HEK293 (cell line): Measurements from ENCODE around the gene CBX2.
A peak's percentile ranks its signal among the peaks of the same experiment; 100 is the strongest.

Experiments used
- FEZF1 ChIP-seq: fragments of 450-650 bp; formaldehyde crosslinking; IDR thresholded peaks from 2 replicates; pipeline ENCODE4 v1.5.1; 2016; ENCODE audit warnings: missing biosample characterization, missing genetic modification characterization
- GLIS1 ChIP-seq: fragments of 450-650 bp; formaldehyde crosslinking; IDR thresholded peaks from 2 replicates; pipeline ENCODE4 v1.5.1; 2016; ENCODE audit warnings: missing biosample characterization, missing genetic modification characterization
- KLF8 ChIP-seq: fragments of 450-650 bp; formaldehyde crosslinking; IDR thresholded peaks from 2 replicates; pipeline ENCODE4 v1.5.1; 2016; ENCODE audit warnings: missing biosample characterization, missing genetic modification characterization
- MZF1 ChIP-seq: fragments of 450-650 bp; formaldehyde crosslinking; IDR thresholded peaks from 2 replicates; pipeline ENCODE4 v1.5.1; 2017; ENCODE audit warnings: missing biosample characterization, missing genetic modification characterization, borderline replicate concordance
- SCRT2 ChIP-seq: fragments of 450-650 bp; formaldehyde crosslinking; IDR thresholded peaks from 2 replicates; pipeline ENCODE4 v1.5.1; 2016; ENCODE audit warnings: missing biosample characterization, missing genetic modification characterization
- SP2 ChIP-seq: fragments of 450-650 bp; formaldehyde crosslinking; IDR thresholded peaks from 2 replicates; pipeline ENCODE4 v1.5.1; 2016; ENCODE audit warnings: missing biosample characterization, missing genetic modification characterization
- TRIM28 ChIP-seq: IDR thresholded peaks from 2 replicates; pipeline ENCODE4 v1.6.1; 2011; ENCODE audit warnings: low read length, control low read depth, borderline replicate concordance
- ZBTB17 ChIP-seq: fragments of 450-650 bp; formaldehyde crosslinking; IDR thresholded peaks from 2 replicates; pipeline ENCODE4 v1.5.1; 2016; ENCODE audit warnings: missing biosample characterization, missing genetic modification characterization
- ZBTB20 ChIP-seq: fragments of 450-650 bp; formaldehyde crosslinking; IDR thresholded peaks from 2 replicates; pipeline ENCODE4 v1.5.1; 2016; ENCODE audit warnings: missing biosample characterization, missing genetic modification characterization
- ZBTB21 ChIP-seq: fragments of 450-650 bp; formaldehyde crosslinking; IDR thresholded peaks from 2 replicates; pipeline ENCODE4 v1.5.1; 2017; ENCODE audit warnings: missing biosample characterization, missing genetic modification characterization
- ZBTB8A ChIP-seq: fragments of 450-650 bp; formaldehyde crosslinking; IDR thresholded peaks from 2 replicates; pipeline ENCODE4 v1.5.1; 2016; ENCODE audit warnings: missing biosample characterization, missing genetic modification characterization
- ZFHX2 ChIP-seq: fragments of 450-650 bp; formaldehyde crosslinking; conservative IDR thresholded peaks from 2 replicates; pipeline ENCODE4 v1.5.1; 2016; ENCODE audit warnings: missing biosample characterization, missing genetic modification characterization
- ZIC2 ChIP-seq: fragments of 450-650 bp; formaldehyde crosslinking; IDR thresholded peaks from 2 replicates; pipeline ENCODE4 v1.5.1; 2016; ENCODE audit warnings: missing biosample characterization, missing genetic modification characterization
- ZNF184 ChIP-seq: fragments of 450-650 bp; IDR thresholded peaks from 2 replicates; pipeline ENCODE4 v1.5.1; 2018; ENCODE audit warnings: missing biosample characterization, mild to moderate bottlenecking, missing genetic modification characterization
- ZNF302 ChIP-seq: fragments of 450-650 bp; formaldehyde crosslinking; IDR thresholded peaks from 2 replicates; pipeline ENCODE4 v1.5.1; 2016; ENCODE audit warnings: missing biosample characterization, missing genetic modification characterization, low read depth
- ZNF324 ChIP-seq: fragments of 450-650 bp; formaldehyde crosslinking; IDR thresholded peaks from 2 replicates; pipeline ENCODE4 v1.5.1; 2016; ENCODE audit warnings: missing biosample characterization, missing genetic modification characterization
- ZNF341 ChIP-seq: fragments of 450-650 bp; formaldehyde crosslinking; IDR thresholded peaks from 2 replicates; pipeline ENCODE4; 2016; ENCODE audit warnings: low read depth, missing biosample characterization, missing genetic modification characterization
- ZNF366 ChIP-seq: fragments of 450-650 bp; formaldehyde crosslinking; conservative IDR thresholded peaks from 2 replicates; pipeline ENCODE4 v1.5.1; 2016; ENCODE audit warnings: missing biosample characterization, missing genetic modification characterization
- ZNF514 ChIP-seq: fragments of 450-650 bp; formaldehyde crosslinking; IDR thresholded peaks from 2 replicates; pipeline ENCODE4 v1.5.1; 2016; ENCODE audit warnings: missing biosample characterization, missing genetic modification characterization
- ZNF660 ChIP-seq: fragments of 450-650 bp; IDR thresholded peaks from 2 replicates; pipeline ENCODE4 v1.5.1; 2018; ENCODE audit warnings: missing biosample characterization, mild to moderate bottlenecking, missing genetic modification characterization
- ZNF776 ChIP-seq: fragments of 450-650 bp; formaldehyde crosslinking; IDR thresholded peaks from 2 replicates; pipeline ENCODE4 v1.5.0; 2017; ENCODE audit warnings: missing biosample characterization, missing genetic modification characterization, borderline replicate concordance
- TF ChIP-seq, protein P1 (sequence below): fragments of 450-650 bp; formaldehyde crosslinking; IDR thresholded peaks from 2 replicates; pipeline ENCODE4 v1.5.1; 2016; ENCODE audit warnings: missing biosample characterization, missing genetic modification characterization, borderline replicate concordance
- TF ChIP-seq, protein P2 (sequence below): fragments of 450-650 bp; formaldehyde crosslinking; IDR thresholded peaks from 2 replicates; pipeline ENCODE4 v1.5.1; 2017; ENCODE audit warnings: missing biosample characterization, missing genetic modification characterization
- TF ChIP-seq, protein P3 (sequence below): fragments of 450-650 bp; formaldehyde crosslinking; IDR thresholded peaks from 2 replicates; pipeline ENCODE4 v1.5.1; 2017; ENCODE audit warnings: missing biosample characterization, mild to moderate bottlenecking, missing genetic modification characterization, moderate library complexity
- TF ChIP-seq, protein P4 (sequence below): fragments of 450-650 bp; formaldehyde crosslinking; IDR thresholded peaks from 2 replicates; pipeline ENCODE4 v1.5.1; 2016; ENCODE audit warnings: missing biosample characterization, missing genetic modification characterization
- TF ChIP-seq, protein P5 (sequence below): fragments of 450-650 bp; formaldehyde crosslinking; IDR thresholded peaks from 2 replicates; pipeline ENCODE4 v1.5.1; 2016; ENCODE audit warnings: missing biosample characterization, missing genetic modification characterization
- TF ChIP-seq, protein P6 (sequence below): fragments of 450-650 bp; IDR thresholded peaks from 2 replicates; pipeline ENCODE4 v1.5.1; 2018; ENCODE audit warnings: missing biosample characterization, mild to moderate bottlenecking, missing genetic modification characterization

The CBX2 gene

DNA sequence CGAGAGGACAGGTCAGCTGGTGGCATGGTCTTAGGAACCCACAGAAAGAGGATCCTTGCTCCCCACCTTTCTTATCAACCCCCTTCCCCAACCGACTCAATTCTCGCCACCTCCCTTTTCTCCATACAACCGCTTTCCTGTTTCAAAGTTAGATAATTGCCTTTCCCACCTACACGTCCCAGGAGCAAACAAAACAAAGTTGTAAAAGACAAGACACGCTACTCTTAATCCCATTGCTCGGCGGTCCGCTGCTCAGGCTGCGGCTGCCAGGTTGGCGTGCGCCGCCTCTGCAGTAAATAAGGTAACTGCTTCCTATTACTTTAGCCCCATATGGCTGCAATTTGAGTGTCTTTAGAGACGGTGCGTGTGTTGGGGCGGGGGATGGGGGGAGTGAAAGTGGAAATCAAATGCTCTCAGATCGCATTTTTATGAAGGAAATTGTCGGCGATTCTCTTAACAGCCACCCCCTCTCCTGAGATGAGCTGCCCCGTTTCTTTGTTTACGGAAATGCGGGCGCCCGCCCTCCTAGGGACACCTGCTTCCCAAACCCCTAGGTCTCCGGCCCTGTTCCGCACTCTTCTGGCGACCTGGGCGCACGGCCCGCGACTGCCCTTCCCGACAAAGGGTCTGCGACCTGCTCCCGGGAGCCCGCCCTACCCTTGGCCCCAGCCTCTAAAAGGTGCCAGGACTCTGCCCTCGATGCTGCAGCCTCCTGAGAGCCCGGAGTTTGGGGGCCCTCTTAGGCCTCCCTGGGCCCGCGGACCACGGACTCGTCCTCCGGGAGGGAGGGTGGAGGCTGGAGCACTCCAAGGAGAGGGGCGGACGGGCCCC is 22.6 kb downstream of the CBX2 start (continued):
- TF ChIP-seq GLIS1 (tag by site-specific recombination) (peak; percentile 72; the same call in 1 of the 2 replicates), MZF1 (tag by site-specific recombination) (peak; percentile 76), SCRT2 (tag by site-specific recombination) (0 out of 2 replicates have a peak, but pooled peaks have one; percentile 8), FEZF1 (tag by site-specific recombination) (peak; percentile 86), ZNF302 (tag by site-specific recombination) (no peak), ZNF341 (tag by site-specific recombination) (peak; percentile 87), ZFHX2 (peak; percentile 95), KLF8 (peak; percentile 52), ZNF776 (tag by site-specific recombination) (no peak), ZBTB8A (tag by site-specific recombination) (peak; percentile 93; the same call in 1 of the 2 replicates), ZIC2 (0 out of 2 replicates have a peak, but pooled peaks have one; percentile 6), ZNF366 (tag by site-specific recombination) (0 out of 2 replicates have a peak, but pooled peaks have one; percentile 44), ZNF660 (tag by site-specific recombination) (peak; percentile 73; the same call in 1 of the 2 replicates), ZNF514 (tag by site-specific recombination) (no peak), SP2 (tag by site-specific recombination) (peak; percentile 60; the same call in 1 of the 2 replicates), ZBTB17 (tag by site-specific recombination) (peak; percentile 99), ZNF184 (peak; percentile 46; the same call in 1 of the 2 replicates), ZBTB21 (tag by site-specific recombination) (peak; percentile 15; the same call in 1 of the 2 replicates), ZNF324 (tag by site-specific recombination) (0 out of 2 replicates have a peak, but pooled peaks have one; percentile 25), ZBTB20 (tag by site-specific recombination) (peak; percentile 90), TRIM28 (peak; percentile 65)
- TF ChIP-seq, protein P1, sequence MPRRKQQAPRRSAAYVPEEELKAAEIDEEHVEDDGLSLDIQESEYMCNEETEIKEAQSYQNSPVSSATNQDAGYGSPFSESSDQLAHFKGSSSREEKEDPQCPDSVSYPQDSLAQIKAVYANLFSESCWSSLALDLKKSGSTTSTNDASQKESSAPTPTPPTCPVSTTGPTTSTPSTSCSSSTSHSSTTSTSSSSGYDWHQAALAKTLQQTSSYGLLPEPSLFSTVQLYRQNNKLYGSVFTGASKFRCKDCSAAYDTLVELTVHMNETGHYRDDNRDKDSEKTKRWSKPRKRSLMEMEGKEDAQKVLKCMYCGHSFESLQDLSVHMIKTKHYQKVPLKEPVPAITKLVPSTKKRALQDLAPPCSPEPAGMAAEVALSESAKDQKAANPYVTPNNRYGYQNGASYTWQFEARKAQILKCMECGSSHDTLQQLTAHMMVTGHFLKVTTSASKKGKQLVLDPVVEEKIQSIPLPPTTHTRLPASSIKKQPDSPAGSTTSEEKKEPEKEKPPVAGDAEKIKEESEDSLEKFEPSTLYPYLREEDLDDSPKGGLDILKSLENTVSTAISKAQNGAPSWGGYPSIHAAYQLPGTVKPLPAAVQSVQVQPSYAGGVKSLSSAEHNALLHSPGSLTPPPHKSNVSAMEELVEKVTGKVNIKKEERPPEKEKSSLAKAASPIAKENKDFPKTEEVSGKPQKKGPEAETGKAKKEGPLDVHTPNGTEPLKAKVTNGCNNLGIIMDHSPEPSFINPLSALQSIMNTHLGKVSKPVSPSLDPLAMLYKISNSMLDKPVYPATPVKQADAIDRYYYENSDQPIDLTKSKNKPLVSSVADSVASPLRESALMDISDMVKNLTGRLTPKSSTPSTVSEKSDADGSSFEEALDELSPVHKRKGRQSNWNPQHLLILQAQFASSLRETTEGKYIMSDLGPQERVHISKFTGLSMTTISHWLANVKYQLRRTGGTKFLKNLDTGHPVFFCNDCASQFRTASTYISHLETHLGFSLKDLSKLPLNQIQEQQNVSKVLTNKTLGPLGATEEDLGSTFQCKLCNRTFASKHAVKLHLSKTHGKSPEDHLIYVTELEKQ (tag by site-specific recombination) = 0 out of 2 replicates have a peak, but pooled peaks have one; percentile 5
- TF ChIP-seq, protein P2, sequence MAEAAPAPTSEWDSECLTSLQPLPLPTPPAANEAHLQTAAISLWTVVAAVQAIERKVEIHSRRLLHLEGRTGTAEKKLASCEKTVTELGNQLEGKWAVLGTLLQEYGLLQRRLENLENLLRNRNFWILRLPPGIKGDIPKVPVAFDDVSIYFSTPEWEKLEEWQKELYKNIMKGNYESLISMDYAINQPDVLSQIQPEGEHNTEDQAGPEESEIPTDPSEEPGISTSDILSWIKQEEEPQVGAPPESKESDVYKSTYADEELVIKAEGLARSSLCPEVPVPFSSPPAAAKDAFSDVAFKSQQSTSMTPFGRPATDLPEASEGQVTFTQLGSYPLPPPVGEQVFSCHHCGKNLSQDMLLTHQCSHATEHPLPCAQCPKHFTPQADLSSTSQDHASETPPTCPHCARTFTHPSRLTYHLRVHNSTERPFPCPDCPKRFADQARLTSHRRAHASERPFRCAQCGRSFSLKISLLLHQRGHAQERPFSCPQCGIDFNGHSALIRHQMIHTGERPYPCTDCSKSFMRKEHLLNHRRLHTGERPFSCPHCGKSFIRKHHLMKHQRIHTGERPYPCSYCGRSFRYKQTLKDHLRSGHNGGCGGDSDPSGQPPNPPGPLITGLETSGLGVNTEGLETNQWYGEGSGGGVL (tag by site-specific recombination) = peak; percentile 24; the same call in 1 of the 2 replicates
- TF ChIP-seq, protein P3, sequence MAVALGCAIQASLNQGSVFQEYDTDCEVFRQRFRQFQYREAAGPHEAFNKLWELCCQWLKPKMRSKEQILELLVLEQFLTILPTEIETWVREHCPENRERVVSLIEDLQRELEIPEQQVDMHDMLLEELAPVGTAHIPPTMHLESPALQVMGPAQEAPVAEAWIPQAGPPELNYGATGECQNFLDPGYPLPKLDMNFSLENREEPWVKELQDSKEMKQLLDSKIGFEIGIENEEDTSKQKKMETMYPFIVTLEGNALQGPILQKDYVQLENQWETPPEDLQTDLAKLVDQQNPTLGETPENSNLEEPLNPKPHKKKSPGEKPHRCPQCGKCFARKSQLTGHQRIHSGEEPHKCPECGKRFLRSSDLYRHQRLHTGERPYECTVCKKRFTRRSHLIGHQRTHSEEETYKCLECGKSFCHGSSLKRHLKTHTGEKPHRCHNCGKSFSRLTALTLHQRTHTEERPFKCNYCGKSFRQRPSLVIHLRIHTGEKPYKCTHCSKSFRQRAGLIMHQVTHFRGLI = no peak
- TF ChIP-seq, protein P4, sequence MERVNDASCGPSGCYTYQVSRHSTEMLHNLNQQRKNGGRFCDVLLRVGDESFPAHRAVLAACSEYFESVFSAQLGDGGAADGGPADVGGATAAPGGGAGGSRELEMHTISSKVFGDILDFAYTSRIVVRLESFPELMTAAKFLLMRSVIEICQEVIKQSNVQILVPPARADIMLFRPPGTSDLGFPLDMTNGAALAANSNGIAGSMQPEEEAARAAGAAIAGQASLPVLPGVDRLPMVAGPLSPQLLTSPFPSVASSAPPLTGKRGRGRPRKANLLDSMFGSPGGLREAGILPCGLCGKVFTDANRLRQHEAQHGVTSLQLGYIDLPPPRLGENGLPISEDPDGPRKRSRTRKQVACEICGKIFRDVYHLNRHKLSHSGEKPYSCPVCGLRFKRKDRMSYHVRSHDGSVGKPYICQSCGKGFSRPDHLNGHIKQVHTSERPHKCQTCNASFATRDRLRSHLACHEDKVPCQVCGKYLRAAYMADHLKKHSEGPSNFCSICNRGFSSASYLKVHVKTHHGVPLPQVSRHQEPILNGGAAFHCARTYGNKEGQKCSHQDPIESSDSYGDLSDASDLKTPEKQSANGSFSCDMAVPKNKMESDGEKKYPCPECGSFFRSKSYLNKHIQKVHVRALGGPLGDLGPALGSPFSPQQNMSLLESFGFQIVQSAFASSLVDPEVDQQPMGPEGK (tag by site-specific recombination) = peak; percentile 59; the same call in 1 of the 2 replicates
- TF ChIP-seq, protein P5, sequence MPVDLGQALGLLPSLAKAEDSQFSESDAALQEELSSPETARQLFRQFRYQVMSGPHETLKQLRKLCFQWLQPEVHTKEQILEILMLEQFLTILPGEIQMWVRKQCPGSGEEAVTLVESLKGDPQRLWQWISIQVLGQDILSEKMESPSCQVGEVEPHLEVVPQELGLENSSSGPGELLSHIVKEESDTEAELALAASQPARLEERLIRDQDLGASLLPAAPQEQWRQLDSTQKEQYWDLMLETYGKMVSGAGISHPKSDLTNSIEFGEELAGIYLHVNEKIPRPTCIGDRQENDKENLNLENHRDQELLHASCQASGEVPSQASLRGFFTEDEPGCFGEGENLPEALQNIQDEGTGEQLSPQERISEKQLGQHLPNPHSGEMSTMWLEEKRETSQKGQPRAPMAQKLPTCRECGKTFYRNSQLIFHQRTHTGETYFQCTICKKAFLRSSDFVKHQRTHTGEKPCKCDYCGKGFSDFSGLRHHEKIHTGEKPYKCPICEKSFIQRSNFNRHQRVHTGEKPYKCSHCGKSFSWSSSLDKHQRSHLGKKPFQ = no peak
- TF ChIP-seq, protein P6, sequence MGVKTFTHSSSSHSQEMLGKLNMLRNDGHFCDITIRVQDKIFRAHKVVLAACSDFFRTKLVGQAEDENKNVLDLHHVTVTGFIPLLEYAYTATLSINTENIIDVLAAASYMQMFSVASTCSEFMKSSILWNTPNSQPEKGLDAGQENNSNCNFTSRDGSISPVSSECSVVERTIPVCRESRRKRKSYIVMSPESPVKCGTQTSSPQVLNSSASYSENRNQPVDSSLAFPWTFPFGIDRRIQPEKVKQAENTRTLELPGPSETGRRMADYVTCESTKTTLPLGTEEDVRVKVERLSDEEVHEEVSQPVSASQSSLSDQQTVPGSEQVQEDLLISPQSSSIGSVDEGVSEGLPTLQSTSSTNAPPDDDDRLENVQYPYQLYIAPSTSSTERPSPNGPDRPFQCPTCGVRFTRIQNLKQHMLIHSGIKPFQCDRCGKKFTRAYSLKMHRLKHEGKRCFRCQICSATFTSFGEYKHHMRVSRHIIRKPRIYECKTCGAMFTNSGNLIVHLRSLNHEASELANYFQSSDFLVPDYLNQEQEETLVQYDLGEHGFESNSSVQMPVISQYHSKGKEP = peak; percentile 80
